CD4-positive, alpha-beta T cell (primary cell): ENCODE measurements around the gene NLK. TPM values are rescaled to one million over a fixed set of nuclear protein-coding genes. Genes with fewer than 3 reads are reported as not detected.
"Not testable (repeated sequence)": the region's sequence is repeated elsewhere in the genome, so short reads cannot be mapped to it uniquely, and the experiment has no call there.

Experiments
- ATAC-seq: fragments of 200-7000 bp; cut with Tn5 transposase; one replicate; pipeline ENCODE4 v1.10.0; 2022; ENCODE audit warnings: mild to moderate bottlenecking; ENCODE audit not compliant: poor library complexity
- CTCF ChIA-PET: fragments of 350-600 bp; sonication (Branson Sonifier 250); formaldehyde crosslinking; loops from one replicate; lab custom pipeline; 2021; ENCODE audit warnings: antibody characterized with exemption, inconsistent platforms; lab: Charles Lee
- POLR2A ChIA-PET: fragments of 350-600 bp; sonication (Branson Sonifier 250); formaldehyde crosslinking; loops from one replicate; lab custom pipeline; 2021; ENCODE audit warnings: antibody characterized with exemption, inconsistent platforms; lab: Charles Lee
- DNase-seq, 14 experiments: peaks; one replicate each; pipeline ENCODE4 v3.0.0-alpha.2; 2013 to 2020; ENCODE audit warnings: mixed read lengths in 2 of 14
- H3K27ac ChIP-seq, 2 donors: one replicate each; pipeline versions ENCODE4 v1.5.1 to v1.7.0; 2013; ENCODE audit warnings: low read length in 2 of 2, low read depth in 1 of 2, mild to moderate bottlenecking in 1 of 2
- H3K27me3 ChIP-seq, 2 experiments: 1 replicate in 1 of 2; 2 replicates in 1 of 2; pipeline versions ENCODE4 v1.6.1 to v1.7.0; 2013; ENCODE audit warnings: low read length in 2 of 2, control low read depth in 1 of 2, mild to moderate bottlenecking in 1 of 2, moderate library complexity in 1 of 2; ENCODE audit not compliant: insufficient read depth in 2 of 2, control insufficient read depth in 1 of 2
- H3K36me3 ChIP-seq: one replicate; pipeline ENCODE4 v1.6.1; 2013; ENCODE audit warnings: low read length, control low read depth; ENCODE audit not compliant: insufficient read depth
- H3K4me1 ChIP-seq: one replicate; pipeline ENCODE4 v1.6.1; 2013; ENCODE audit warnings: low read length, control low read depth; ENCODE audit not compliant: insufficient read depth
- H3K4me3 ChIP-seq: one replicate; pipeline ENCODE4 v1.5.1; 2013; ENCODE audit warnings: mild to moderate bottlenecking, low read length, moderate library complexity
- H3K9me3 ChIP-seq, 2 experiments: 1 replicate in 1 of 2; 2 replicates in 1 of 2; pipeline versions ENCODE4 v1.6.1 to v1.7.0; 2013; ENCODE audit warnings: low read length in 2 of 2, mild to moderate bottlenecking in 2 of 2, control low read depth in 1 of 2, moderate library complexity in 1 of 2; ENCODE audit not compliant: control insufficient read depth in 1 of 2, insufficient read depth in 1 of 2
- H3K27ac Mint-ChIP-seq: one replicate; pipeline ENCODE4 v1.8.0; 2020; ENCODE audit warnings: mixed read lengths
- H3K27me3 Mint-ChIP-seq: one replicate; pipeline ENCODE4 v1.8.0; 2021; ENCODE audit warnings: mixed read lengths
- H3K36me3 Mint-ChIP-seq: one replicate; pipeline ENCODE4 v1.8.0; 2021; ENCODE audit warnings: low read depth, mixed read lengths
- H3K4me1 Mint-ChIP-seq: one replicate; pipeline ENCODE4 v1.8.0; 2021; ENCODE audit warnings: low read depth, mixed read lengths
- H3K4me3 Mint-ChIP-seq: one replicate; pipeline ENCODE4 v1.8.0; 2020; ENCODE audit warnings: mild to moderate bottlenecking, mixed read lengths
- H3K9me3 Mint-ChIP-seq: one replicate; pipeline ENCODE4 v1.8.0; 2020; ENCODE audit warnings: mixed read lengths
- CTCF ChIP-seq: fragments of 200-600 bp; IDR thresholded peaks from one replicate; pipeline ENCODE4 v1.8.0; 2022; ENCODE audit warnings: antibody characterized with exemption, mild to moderate bottlenecking
- intact Hi-C, 2 experiments: fragments of 100-400 bp; cut with DNase I in 1 of 2; cut with micrococcal nuclease in 1 of 2; formaldehyde crosslinking; loops; one replicate each; pipeline versions ENCODE4 v1.15.1 to v1.9.0; 2023 to 2025; cut with DNase I, micrococcal nuclease
- total RNA-seq, 174 experiments: library from RNA in 2 of 174; stranded (reverse) in 2 of 174; gene quantifications; one replicate each; pipeline ENCODE4 v1.2.3 and lab custom pipeline; 2021 to 2026

The NLK gene
- total RNA-seq, 2 experiments from 2014 or later = 6.8 to 7.7 TPM

- H3K4me1 ChIP-seq = peaks cover 15% of the 10 kb centered on the region
- H3K27me3 Mint-ChIP-seq = peaks cover 61% of the 10 kb centered on the region
- POLR2A ChIA-PET = no interaction called here
- no peak overlapping the region for H3K4me3 Mint-ChIP-seq
- intact Hi-C loops = no loop called here
- no peaks in the 10 kb centered on the region for H3K36me3 Mint-ChIP-seq
- no peak for TF ChIP-seq CTCF
- no peaks in the 10 kb centered on the region for H3K36me3 ChIP-seq
- H3K4me3 ChIP-seq = no peak overlapping the region
- ATAC-seq (no peak), DNase-seq (no peak)
- H3K27ac ChIP-seq = no peak overlapping the region
- peaks cover 11% of the 10 kb centered on the region for H3K4me1 Mint-ChIP-seq
- H3K9me3 ChIP-seq = peaks cover 0 to 8% of the 10 kb centered on the region in 2 experiments
- no peak overlapping the region for H3K27ac Mint-ChIP-seq
- H3K27me3 ChIP-seq = peaks cover 42 to 46% of the 10 kb centered on the region in 2 experiments
- no peaks in the 10 kb centered on the region for H3K9me3 Mint-ChIP-seq
- CTCF ChIA-PET = no interaction called here
These were observed 186.7 kb downstream of the NLK start for GRCh38 chr17:28228986-28229729.

DNA sequence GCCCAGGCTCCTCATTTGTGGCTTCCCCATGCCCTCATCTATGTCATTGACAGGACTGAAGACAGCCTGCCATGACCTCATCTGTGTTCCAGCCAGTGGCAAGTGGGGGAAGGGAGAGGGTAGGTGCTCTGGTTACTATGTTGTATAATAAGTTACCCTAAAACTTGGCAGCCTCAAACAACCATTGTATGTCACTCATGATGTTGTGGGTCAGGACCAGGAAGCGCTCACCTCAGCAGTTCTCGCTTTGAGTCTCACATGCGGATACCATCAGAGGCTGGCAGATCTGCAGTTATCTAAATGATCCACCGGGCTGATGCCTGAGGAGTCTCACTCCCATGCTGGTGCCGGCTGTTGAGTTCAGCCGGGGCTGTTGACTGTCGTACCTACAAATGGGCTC lies 187.5 kb downstream of the NLK start:
- no peak overlapping the region for H3K4me3 Mint-ChIP-seq
- H3K27ac Mint-ChIP-seq = no peak overlapping the region
- H3K36me3 Mint-ChIP-seq = no peaks in the 10 kb centered on the region
- DNase-seq (no peak), ATAC-seq (peak; percentile 43)
- Histone ChIP-seq H3K4me3 (no peak overlapping the region), H3K27me3 (peaks cover 42 to 46% of the 10 kb centered on the region in 2 experiments), H3K36me3 (no peaks in the 10 kb centered on the region), H3K4me1 (peaks cover 15% of the 10 kb centered on the region), H3K27ac (no peak overlapping the region), H3K9me3 (peaks cover 0 to 8% of the 10 kb centered on the region in 2 experiments)
- H3K4me1 Mint-ChIP-seq = peaks cover 11% of the 10 kb centered on the region
- no peaks in the 10 kb centered on the region for H3K9me3 Mint-ChIP-seq
- intact Hi-C loops = loop anchor here in 1 of 2 experiments (5.0 kb wide), 1 partner anchor 187 kb away; no protein-coding TSS in a partner anchor
- no peak for TF ChIP-seq CTCF
- CTCF ChIA-PET = no interaction called here
- peaks cover 61% of the 10 kb centered on the region for H3K27me3 Mint-ChIP-seq
- POLR2A ChIA-PET = no interaction called here

DNA sequence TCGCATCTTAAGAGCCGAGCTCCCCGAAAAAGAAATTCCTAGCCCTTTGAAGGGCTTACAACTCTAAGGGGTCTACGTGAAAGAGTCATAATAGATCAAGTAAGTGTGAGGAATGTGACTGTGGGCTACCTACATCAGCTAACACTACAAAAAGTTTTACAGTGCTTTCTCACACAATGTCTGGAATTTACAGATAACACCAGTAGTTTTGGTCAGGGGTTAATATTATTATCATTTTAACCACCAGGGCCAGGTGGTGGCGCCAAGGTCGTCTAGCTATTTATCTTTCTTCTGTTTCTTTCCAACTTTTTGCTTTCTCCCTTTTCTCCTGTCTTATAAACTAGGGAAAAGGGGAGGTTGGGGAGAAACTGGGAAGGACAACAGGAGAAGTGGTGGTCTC lies 188.1 kb downstream of the NLK start:
- peaks cover 60% of the 10 kb centered on the region for H3K27me3 Mint-ChIP-seq
- H3K27ac ChIP-seq = not testable (repeated sequence)
- peaks cover 42% of the 10 kb centered on the region in 2 experiments for H3K27me3 ChIP-seq

DNA sequence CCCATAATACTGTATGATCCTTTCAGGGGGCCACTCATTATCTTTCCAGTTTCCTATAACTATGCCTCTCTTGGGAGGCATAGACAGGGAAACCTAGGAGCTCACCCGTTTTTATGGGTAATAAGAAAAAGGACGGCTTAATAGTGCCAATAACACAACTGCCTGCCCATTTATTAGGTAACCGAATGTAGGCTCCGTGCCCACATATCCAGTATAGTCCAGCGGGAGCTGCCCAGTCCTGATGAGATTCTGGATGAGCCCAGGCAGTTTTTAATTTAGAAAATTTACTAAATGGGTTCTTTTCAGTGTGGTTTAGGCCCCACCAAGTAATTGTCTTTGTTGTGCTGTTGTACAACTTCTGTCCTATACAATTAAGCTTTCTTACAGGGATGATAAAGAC lies 189.1 kb downstream of the NLK start:
- H3K36me3 Mint-ChIP-seq, H3K9me3 ChIP-seq, DNase-seq, H3K9me3 Mint-ChIP-seq, CTCF ChIA-PET, H3K27ac Mint-ChIP-seq, H3K27ac ChIP-seq, H3K4me3 Mint-ChIP-seq, H3K4me3 ChIP-seq, H3K36me3 ChIP-seq, POLR2A ChIA-PET, ATAC-seq: not testable (repeated sequence)
- Histone ChIP-seq H3K27me3 (peaks cover 32 to 36% of the 10 kb centered on the region in 2 experiments), H3K4me1 (peaks cover 15% of the 10 kb centered on the region)
- intact Hi-C loops = loop anchor here (2.0 to 5.0 kb wide), 2 partner anchors 185 to 186 kb away; no protein-coding TSS in a partner anchor
- Mint-ChIP-seq H3K4me1 (peaks cover 11% of the 10 kb centered on the region), H3K27me3 (peaks cover 54% of the 10 kb centered on the region)

More for the DNA sequence above, 188.1 kb downstream of the NLK start:
- H3K36me3 Mint-ChIP-seq, H3K9me3 Mint-ChIP-seq, DNase-seq, ATAC-seq, H3K4me3 Mint-ChIP-seq, H3K36me3 ChIP-seq, POLR2A ChIA-PET, CTCF ChIA-PET, H3K27ac Mint-ChIP-seq, H3K9me3 ChIP-seq, H3K4me3 ChIP-seq: not testable (repeated sequence)
- H3K4me1 Mint-ChIP-seq = peaks cover 11% of the 10 kb centered on the region
- intact Hi-C loops = loop anchor here in 1 of 2 experiments (5.0 kb wide), 1 partner anchor 187 kb away; no protein-coding TSS in a partner anchor
- peaks cover 15% of the 10 kb centered on the region for H3K4me1 ChIP-seq
